H1 (cell line): ENCODE data around the gene OSTN. TPM values are rescaled to one million over a fixed set of nuclear protein-coding genes. Genes with fewer than 3 reads are reported as not detected.
A peak's percentile ranks its signal among the peaks of the same experiment; 100 is the strongest.

Experiments used
- CTCF ChIA-PET: fragments of 300-600 bp; sonication (Branson Sonifier 250); formaldehyde crosslinking; loops from one replicate; lab custom pipeline; 2021; ENCODE audit not compliant: partially characterized antibody; lab: Charles Lee
- POLR2A ChIA-PET: fragments of 300-600 bp; sonication (Branson Sonifier 250); formaldehyde crosslinking; loops from one replicate; lab custom pipeline; 2021; ENCODE audit warnings: inconsistent platforms; ENCODE audit not compliant: partially characterized antibody; lab: Charles Lee
- DNase-seq, 2 experiments: peaks; one replicate each; pipeline versions ENCODE4 v3.0.0 to v3.0.0-alpha.2; 2010 to 2022; ENCODE audit warnings: low spot score in 2 of 2, low read depth in 1 of 2, mixed read lengths in 1 of 2
- FAIRE-seq: peaks from 2 replicates; lab custom pipeline; 2011; peaks lifted over from hg19 to GRCh38; lab: Jason Lieb, UNC
- H2AFZ ChIP-seq: 2 replicates; pipeline ENCODE4 v1.8.1; 2012; ENCODE audit warnings: low read length, inconsistent platforms
- H2AK5ac ChIP-seq: 2 replicates; pipeline ENCODE4 v1.6.1; 2013; ENCODE audit warnings: low read depth, low read length
- H2BK120ac ChIP-seq: replicated peaks from 2 replicates; pipeline ENCODE3; 2013; ENCODE audit warnings: low read depth, low read length, inconsistent platforms
- H2BK12ac ChIP-seq: 2 replicates; pipeline ENCODE4 v1.6.1; 2013; ENCODE audit warnings: low read depth, low read length
- H2BK15ac ChIP-seq: 2 replicates; pipeline ENCODE4 v1.6.1; 2013; ENCODE audit warnings: low read length
- H2BK20ac ChIP-seq: 2 replicates; pipeline ENCODE4 v1.6.1; 2013; ENCODE audit warnings: low read length
- H2BK5ac ChIP-seq: 2 replicates; pipeline ENCODE4 v1.6.1; 2013; ENCODE audit warnings: low read depth, low read length
- H3K14ac ChIP-seq: 2 replicates; pipeline ENCODE4 v1.6.1; 2013; ENCODE audit warnings: inconsistent platforms; ENCODE audit not compliant: insufficient read length
- H3K18ac ChIP-seq: 2 replicates; pipeline ENCODE4 v1.6.1; 2013; ENCODE audit warnings: low read length; ENCODE audit errors: extremely low read depth
- H3K23ac ChIP-seq: 2 replicates; pipeline ENCODE4 v1.6.1; 2013; ENCODE audit warnings: inconsistent platforms; ENCODE audit not compliant: insufficient read length
- H3K23me2 ChIP-seq: 2 replicates; pipeline ENCODE4 v1.6.1; 2013; ENCODE audit warnings: low read depth, low read length
- H3K27ac ChIP-seq: 2 replicates; pipeline ENCODE4 v1.6.1; 2011; ENCODE audit warnings: low read depth, low read length, inconsistent platforms
- H3K27me3 ChIP-seq, 4 experiments: replicated peaks in 1 of 4; 1 replicate in 1 of 4; 2 replicates in 3 of 4; pipeline versions ENCODE4 v1.6.1 to v1.8.1; 2011 to 2013; ENCODE audit warnings: low read length in 3 of 4, mild to moderate bottlenecking in 3 of 4, inconsistent platforms in 2 of 4, mixed read lengths in 2 of 4, moderate library complexity in 1 of 4; ENCODE audit not compliant: control insufficient read depth in 3 of 4, insufficient read depth in 3 of 4; ENCODE audit errors: extremely low read depth in 1 of 4
- H3K36me3 ChIP-seq, 4 experiments: 2 replicates each; pipeline versions ENCODE4 v1.6.1 to v1.8.1; 2011 to 2013; ENCODE audit warnings: mild to moderate bottlenecking in 4 of 4, low read length in 3 of 4, moderate library complexity in 2 of 4, control low read depth in 1 of 4, inconsistent platforms in 1 of 4; ENCODE audit not compliant: insufficient read depth in 4 of 4, control insufficient read depth in 2 of 4
- H3K4ac ChIP-seq: replicated peaks from 2 replicates; pipeline ENCODE3; 2013; ENCODE audit warnings: low read length, low read depth, mixed read lengths, inconsistent platforms; ENCODE audit not compliant: insufficient read length
- H3K4me1 ChIP-seq, 4 experiments: replicated peaks in 1 of 4; 1 replicate in 1 of 4; 2 replicates in 3 of 4; pipeline versions ENCODE4 v1.6.1 to v1.8.1; 2011 to 2013; ENCODE audit warnings: low read length in 3 of 4, inconsistent platforms in 2 of 4, mixed read lengths in 1 of 4; ENCODE audit not compliant: insufficient read depth in 4 of 4, control insufficient read depth in 3 of 4
- H3K4me2 ChIP-seq, 2 experiments: 2 replicates each; pipeline versions ENCODE4 v1.6.1 to v1.8.1; 2011 to 2013; ENCODE audit warnings: low read depth in 2 of 2, low read length in 2 of 2, control low read depth in 1 of 2, inconsistent platforms in 1 of 2, mild to moderate bottlenecking in 1 of 2; ENCODE audit not compliant: insufficient read depth in 1 of 2
- H3K4me3 ChIP-seq, 4 experiments: fragments of 200-600, 300-600 bp in 1 of 4; sonication (generic), shearing (Covaris generic), sonication (Bioruptor Twin) in 1 of 4; 2 replicates each; pipeline versions ENCODE4 v1.5.1 to v1.8.1; 2011 to 2016; ENCODE audit warnings: low read length in 4 of 4, low read depth in 3 of 4, control low read depth in 2 of 4, inconsistent platforms in 2 of 4, mild to moderate bottlenecking in 2 of 4, mixed read lengths in 1 of 4, moderate library complexity in 1 of 4; ENCODE audit not compliant: insufficient read depth in 2 of 4; ENCODE audit errors: extremely low read depth in 1 of 4
- H3K56ac ChIP-seq: replicated peaks from 2 replicates; pipeline ENCODE3; 2013; ENCODE audit warnings: low read depth, mild to moderate bottlenecking, mixed read lengths, low read length, inconsistent platforms; ENCODE audit not compliant: insufficient read length
- H3K79me1 ChIP-seq: 2 replicates; pipeline ENCODE4 v1.6.1; 2013; ENCODE audit warnings: low read depth, low read length, control low read depth
- H3K79me2 ChIP-seq, 2 experiments: 2 replicates each; pipeline versions ENCODE4 v1.6.1 to v1.8.1; 2012 to 2013; ENCODE audit warnings: low read length in 2 of 2, mild to moderate bottlenecking in 2 of 2, inconsistent platforms in 1 of 2; ENCODE audit not compliant: insufficient read depth in 2 of 2, control insufficient read depth in 1 of 2
- H3K9ac ChIP-seq, 4 experiments: replicated peaks in 1 of 4; 1 replicate in 1 of 4; 2 replicates in 3 of 4; pipeline versions ENCODE4 v1.6.1 to v1.8.1; 2011 to 2013; ENCODE audit warnings: low read depth in 3 of 4, low read length in 3 of 4, control low read depth in 2 of 4, mild to moderate bottlenecking in 2 of 4, moderate library complexity in 2 of 4, inconsistent platforms in 1 of 4; ENCODE audit errors: extremely low read depth in 1 of 4
- H3K9me3 ChIP-seq, 2 experiments: 2 replicates each; pipeline versions ENCODE4 v1.6.1 to v1.8.1; 2012 to 2013; ENCODE audit warnings: mild to moderate bottlenecking in 2 of 2, moderate library complexity in 2 of 2, control low read depth in 1 of 2, inconsistent platforms in 1 of 2, low read depth in 1 of 2, low read length in 1 of 2, mixed read lengths in 1 of 2; ENCODE audit not compliant: insufficient read depth in 2 of 2
- H4K20me1 ChIP-seq, 2 experiments: replicated peaks in 1 of 2; 2 replicates each; pipeline versions ENCODE3 to v1.8.1; 2011 to 2013; ENCODE audit warnings: inconsistent platforms in 2 of 2, low read length in 2 of 2, mild to moderate bottlenecking in 1 of 2; ENCODE audit not compliant: insufficient read depth in 2 of 2, control insufficient read depth in 1 of 2
- H4K5ac ChIP-seq: 2 replicates; pipeline ENCODE4 v1.6.1; 2013; ENCODE audit warnings: low read length, low read depth, mixed read lengths, inconsistent platforms; ENCODE audit not compliant: insufficient read length
- H4K8ac ChIP-seq: 2 replicates; pipeline ENCODE4 v1.8.0; 2013; ENCODE audit warnings: mild to moderate bottlenecking, moderate library complexity, low read length, inconsistent platforms; ENCODE audit not compliant: insufficient read depth; ENCODE audit errors: extremely low read depth
- H4K91ac ChIP-seq: replicated peaks from 2 replicates; pipeline ENCODE3; 2013; ENCODE audit warnings: low read length, mixed read lengths, inconsistent platforms; ENCODE audit not compliant: insufficient read length
- BCL11A ChIP-seq, 2 experiments: IDR thresholded peaks; one replicate each; pipeline ENCODE4 v1.6.1; 2011; ENCODE audit warnings: low read depth in 2 of 2, low read length in 2 of 2, mild to moderate bottlenecking in 2 of 2
- BRCA1 ChIP-seq: IDR thresholded peaks from 2 replicates; pipeline ENCODE4 v1.6.1; 2012; ENCODE audit warnings: low read depth, low read length, improper control_type of control experiment
- EP300 ChIP-seq, 2 experiments: IDR thresholded peaks; 1 replicate in 1 of 2; 2 replicates in 1 of 2; pipeline ENCODE4 v1.6.1; 2011 to 2012; ENCODE audit warnings: low read depth in 2 of 2, low read length in 2 of 2, mild to moderate bottlenecking in 2 of 2, borderline replicate concordance in 1 of 2, inconsistent platforms in 1 of 2, moderate library complexity in 1 of 2
- NRF1 ChIP-seq: IDR thresholded peaks from 2 replicates; pipeline ENCODE4 v1.6.1; 2011; ENCODE audit warnings: mild to moderate bottlenecking, low read depth, low read length, improper control_type of control experiment
- SIN3A ChIP-seq, 2 experiments: IDR thresholded peaks in 1 of 2; conservative IDR thresholded peaks in 1 of 2; 2 replicates each; pipeline ENCODE4 v1.6.1; 2011 to 2012; ENCODE audit warnings: low read length in 2 of 2, improper control_type of control experiment in 1 of 2, low read depth in 1 of 2, mild to moderate bottlenecking in 1 of 2
- TBP ChIP-seq: IDR thresholded peaks from 2 replicates; pipeline ENCODE4 v1.6.1; 2011; ENCODE audit warnings: low read depth, low read length, improper control_type of control experiment
- WGBS, 2 experiments: shearing (Covaris generic) in 1 of 2; methylation state at CpG; one replicate each; pipeline versions ENCODE4 v1.1.6 to v1.1.7; 2013 to 2015; ENCODE audit warnings: low lambda C conversion rate in 2 of 2, mixed read lengths in 2 of 2, inconsistent platforms in 1 of 2, low coverage in 1 of 2, missing lambda C conversion rate in 1 of 2; ENCODE audit not compliant: insufficient replicate concordance in 2 of 2, insufficient coverage in 1 of 2, insufficient read length in 1 of 2; ENCODE audit errors: extremely low coverage in 1 of 2, missing lambda C conversion rate in 1 of 2; 5-methylcytosine and 5-hydroxymethylcytosine counted together
- polyA plus RNA-seq, 7 experiments: library from polyadenylated mRNA; depleted of rRNA in 3 of 7; stranded (reverse) in 5 of 7; unstranded in 2 of 7; fragments of >200 nt in 5 of 7; fragments of 200-250 nt in 2 of 7; gene quantifications; 1 replicate in 5 of 7; 2 replicates in 1 of 7; 4 replicates in 1 of 7; pipeline versions ENCODE4 v1.2.1 to v1.2.3, GENCODE V29; 2011 to 2013; ENCODE audit warnings: missing spikeins in 2 of 7, mixed read lengths in 2 of 7
- total RNA-seq: library from RNA; stranded (reverse); fragmentation: NEBNext Ultra II Directional; extraction: Animal tissue kit (Norgen Biotek cat#: 25700); gene quantifications from 2 replicates; pipeline ENCODE4 v1.2.1, GENCODE V29; 2021

The OSTN gene
- total and polyA plus RNA-seq, 2 of the 8 experiments (the other 6 are each of a cell fraction or from before 2014, with no cell fraction given), result not detected

DNA sequence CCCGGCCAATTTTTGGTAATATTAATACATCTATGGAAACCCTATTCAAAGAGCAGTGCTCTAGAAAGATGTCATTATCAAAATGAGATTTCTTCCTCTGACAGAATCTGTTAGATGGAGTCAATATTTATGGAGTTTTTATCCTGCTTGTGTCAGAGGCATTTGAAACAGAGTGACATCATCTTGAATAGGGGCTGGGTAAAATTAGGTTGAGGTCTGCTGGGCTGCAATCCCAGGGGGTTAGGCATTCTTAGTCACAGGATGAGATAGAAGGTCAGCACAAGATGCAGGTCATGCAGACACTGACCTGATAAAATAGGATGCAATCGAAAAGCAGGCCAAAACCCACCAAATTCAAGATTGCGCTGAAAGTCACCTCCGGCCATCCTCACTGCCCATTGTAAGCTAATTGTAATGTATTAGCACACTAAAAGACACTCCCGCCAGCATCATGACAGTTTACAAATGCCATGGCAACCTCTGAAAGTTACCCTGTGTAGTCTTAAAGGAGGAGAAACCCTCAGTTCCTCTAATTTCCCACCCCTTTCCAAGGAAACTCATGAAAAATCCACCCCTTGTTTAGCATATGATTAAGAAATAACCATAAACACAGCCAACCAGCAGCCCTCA, 102.9 kb downstream of the OSTN start:
- Histone ChIP-seq H3K4me2 (no peak overlapping the region), H3K23ac (no peak overlapping the region), H4K91ac (no peak overlapping the region), H3K4me1 (peaks cover 0 to 6% (median 3%) of the 10 kb centered on the region in 4 experiments; a peak in 3 of 7 replicates), H3K27ac (no peak overlapping the region), H4K20me1 (no peaks in the 10 kb centered on the region), H3K27me3 (no peaks in the 10 kb centered on the region), H2AK5ac (no peak overlapping the region), H3K79me1 (no peaks in the 10 kb centered on the region), H2BK12ac (no peak overlapping the region), H3K9me3 (no peaks in the 10 kb centered on the region), H4K8ac (no peak overlapping the region), H3K4ac (no peak overlapping the region), H3K79me2 (no peaks in the 10 kb centered on the region), H3K14ac (no peak overlapping the region), H2BK15ac (no peak overlapping the region), H2BK20ac (no peak overlapping the region), H2BK5ac (no peak overlapping the region), H3K4me3 (no peak overlapping the region), H4K5ac (no peak overlapping the region), H2BK120ac (no peak overlapping the region), H3K23me2 (no peaks in the 10 kb centered on the region), H3K18ac (no peak overlapping the region), H3K9ac (no peak overlapping the region), H3K36me3 (no peaks in the 10 kb centered on the region), H3K56ac (no peak overlapping the region), H2AFZ (no peak overlapping the region)
- 68% methylated on average over 5 of the region's 5 CpGs; no CpG with 5 or more reads in 1 of the 2 experiments for WGBS, 2 experiments
- ChIA-PET POLR2A (no interaction called here), CTCF (no interaction called here)
- peak in 1 of 2 experiments; percentile 3 for DNase-seq
- no peak for FAIRE-seq
- TF ChIP-seq SIN3A (conservative IDR thresholded peaks at IDR 0.05 in 1 of 2, IDR thresholded peaks at IDR 0.05 in 1 of 2; ENCODE audit: low read depth in 1 of 2, low read length in 2 of 2) (no peak), BRCA1 (no peak), EP300 (IDR thresholded peaks at IDR 0.05; ENCODE audit: borderline replicate concordance in 1 of 2, low read depth in 2 of 2, low read length in 2 of 2) (0 out of 3 replicates have a peak, but pooled peaks of 1 of the 2 experiments have one; percentile 37), BCL11A (IDR thresholded peaks at IDR 0.05; ENCODE audit: low read depth in 2 of 2, low read length in 2 of 2) (no peak), TBP (no peak), NRF1 (no peak)
